AG04450 (cell line): ENCODE results near the gene SEMA6A. TPM values are rescaled to one million over a fixed set of nuclear protein-coding genes. Genes with fewer than 3 reads are reported as not detected.

ENCODE experiments used
- CTCF ChIA-PET: fragments of 300-600, 350-600 bp; formaldehyde crosslinking; extraction: SDS; loops from one replicate; lab custom pipeline; 2022; ENCODE audit warnings: antibody characterized with exemption, inconsistent platforms; lab: Charles Lee
- POLR2A ChIA-PET: fragments of 350-600 bp; formaldehyde crosslinking; extraction: SDS; loops from one replicate; lab custom pipeline; 2021; ENCODE audit warnings: antibody characterized with exemption, inconsistent platforms; lab: Yijun Ruan, JAX
- DNase-seq: peaks from one replicate; pipeline ENCODE4 v3.0.0-alpha.2; 2011; ENCODE audit warnings: low read depth, low spot score
- H3K27ac ChIP-seq: one replicate; pipeline ENCODE4 v1.5.1; 2012; ENCODE audit warnings: low read depth, low read length, control low read depth
- H3K27me3 ChIP-seq: one replicate; pipeline ENCODE4 v1.6.0; 2012; ENCODE audit warnings: low read length; ENCODE audit not compliant: control insufficient read depth, insufficient read depth
- H3K4me3 ChIP-seq: 2 replicates; pipeline ENCODE4 v1.5.1; 2011; ENCODE audit warnings: mild to moderate bottlenecking, low read depth, low read length, control low read depth
- H3K9me3 ChIP-seq: 2 replicates; pipeline ENCODE4 v1.5.1; 2012; ENCODE audit warnings: low read length; ENCODE audit not compliant: control insufficient read depth, insufficient read depth
- polyA plus RNA-seq: library from polyadenylated mRNA; depleted of rRNA; stranded (reverse); fragments of >200 nt; gene quantifications from 2 replicates; pipeline ENCODE4 v1.2.3, GENCODE V29; 2011
- TF ChIP-seq, protein P1 (sequence below): IDR thresholded peaks from 2 replicates; pipeline ENCODE4 v1.5.1; 2011; ENCODE audit warnings: low read depth, low read length, control low read depth, inconsistent platforms

SEMA6A gene
- polyA plus RNA-seq, 1 experiment: 0.17 TPM

DNA sequence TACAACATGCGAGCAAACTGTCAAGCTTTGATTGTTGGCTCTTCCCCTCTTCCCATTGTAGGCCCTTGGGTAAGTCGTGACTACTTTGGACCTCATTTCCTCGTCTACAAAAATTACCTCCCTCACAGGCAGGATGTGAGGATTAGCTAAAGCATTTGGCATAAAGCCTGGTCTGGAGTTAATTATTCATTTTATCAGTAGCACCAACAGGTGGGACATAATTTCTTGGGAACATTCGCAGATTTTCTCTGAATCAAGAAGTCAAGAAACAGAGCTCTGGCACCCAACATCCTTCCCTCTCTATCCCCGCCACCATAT, 39.9 kb upstream of the SEMA6A start:
- POLR2A ChIA-PET: no interaction called here
- H3K27ac ChIP-seq: no peak overlapping the region
- no peak overlapping the region for H3K4me3 ChIP-seq
- no peak for DNase-seq
- no peaks in the 10 kb centered on the region for H3K27me3 ChIP-seq
- H3K9me3 ChIP-seq: no peaks in the 10 kb centered on the region
- CTCF ChIA-PET: interaction anchor here (0.7 kb wide), 1 partner anchor 36 kb away, joined by 3 read pairs; no protein-coding TSS in a partner anchor
- TF ChIP-seq, protein P1, sequence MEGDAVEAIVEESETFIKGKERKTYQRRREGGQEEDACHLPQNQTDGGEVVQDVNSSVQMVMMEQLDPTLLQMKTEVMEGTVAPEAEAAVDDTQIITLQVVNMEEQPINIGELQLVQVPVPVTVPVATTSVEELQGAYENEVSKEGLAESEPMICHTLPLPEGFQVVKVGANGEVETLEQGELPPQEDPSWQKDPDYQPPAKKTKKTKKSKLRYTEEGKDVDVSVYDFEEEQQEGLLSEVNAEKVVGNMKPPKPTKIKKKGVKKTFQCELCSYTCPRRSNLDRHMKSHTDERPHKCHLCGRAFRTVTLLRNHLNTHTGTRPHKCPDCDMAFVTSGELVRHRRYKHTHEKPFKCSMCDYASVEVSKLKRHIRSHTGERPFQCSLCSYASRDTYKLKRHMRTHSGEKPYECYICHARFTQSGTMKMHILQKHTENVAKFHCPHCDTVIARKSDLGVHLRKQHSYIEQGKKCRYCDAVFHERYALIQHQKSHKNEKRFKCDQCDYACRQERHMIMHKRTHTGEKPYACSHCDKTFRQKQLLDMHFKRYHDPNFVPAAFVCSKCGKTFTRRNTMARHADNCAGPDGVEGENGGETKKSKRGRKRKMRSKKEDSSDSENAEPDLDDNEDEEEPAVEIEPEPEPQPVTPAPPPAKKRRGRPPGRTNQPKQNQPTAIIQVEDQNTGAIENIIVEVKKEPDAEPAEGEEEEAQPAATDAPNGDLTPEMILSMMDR: no peak

DNA sequence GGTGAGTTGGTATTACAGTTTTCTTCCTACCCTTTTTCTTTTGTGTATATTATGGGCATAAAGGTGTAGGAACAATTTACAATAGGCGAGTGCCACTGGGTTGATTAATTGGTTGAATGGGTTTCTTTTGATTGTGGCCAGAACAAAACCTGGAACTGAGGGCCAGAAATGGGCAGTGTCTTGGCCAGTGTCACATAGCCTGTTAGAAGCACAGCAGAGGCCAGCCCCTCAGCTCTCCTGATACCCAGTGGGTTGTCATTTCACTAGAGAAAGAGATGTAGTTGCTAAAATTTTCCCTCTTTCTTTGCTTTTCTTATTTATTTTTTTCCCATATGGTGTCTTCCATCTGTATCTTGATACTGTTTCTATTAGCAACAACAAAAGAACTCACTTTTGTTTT, 38.8 kb upstream of the SEMA6A start:
- ChIA-PET CTCF (no interaction called here), POLR2A (no interaction called here)
- TF ChIP-seq, protein P1: no peak
- Histone ChIP-seq H3K4me3 (no peak overlapping the region), H3K27ac (no peak overlapping the region), H3K9me3 (no peaks in the 10 kb centered on the region), H3K27me3 (no peaks in the 10 kb centered on the region)
- no peak for DNase-seq

DNA sequence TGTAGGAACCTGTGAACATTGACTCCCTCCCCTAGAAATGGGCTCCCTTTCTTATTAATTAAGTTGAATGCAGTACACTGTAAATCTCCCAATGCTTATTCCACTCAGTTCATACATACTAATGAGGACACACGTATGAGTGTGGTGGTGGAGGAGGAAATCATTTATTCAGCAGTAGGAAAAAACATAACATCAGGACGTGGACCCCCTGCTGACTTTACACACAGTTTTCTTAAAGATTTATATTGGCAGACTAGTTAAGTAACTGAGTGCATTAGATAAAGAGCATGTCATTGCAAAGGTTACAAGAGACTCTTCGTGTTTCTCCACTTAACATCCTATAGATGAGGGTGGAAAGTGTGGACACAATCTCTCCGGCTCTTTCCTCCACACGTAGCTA, 37.8 kb upstream of the SEMA6A start:
- CTCF ChIA-PET: no interaction called here
- Histone ChIP-seq H3K27ac (no peak overlapping the region), H3K4me3 (no peak overlapping the region), H3K27me3 (no peaks in the 10 kb centered on the region), H3K9me3 (no peaks in the 10 kb centered on the region)
- DNase-seq: no peak
- POLR2A ChIA-PET: no interaction called here
- TF ChIP-seq, protein P1: no peak

DNA sequence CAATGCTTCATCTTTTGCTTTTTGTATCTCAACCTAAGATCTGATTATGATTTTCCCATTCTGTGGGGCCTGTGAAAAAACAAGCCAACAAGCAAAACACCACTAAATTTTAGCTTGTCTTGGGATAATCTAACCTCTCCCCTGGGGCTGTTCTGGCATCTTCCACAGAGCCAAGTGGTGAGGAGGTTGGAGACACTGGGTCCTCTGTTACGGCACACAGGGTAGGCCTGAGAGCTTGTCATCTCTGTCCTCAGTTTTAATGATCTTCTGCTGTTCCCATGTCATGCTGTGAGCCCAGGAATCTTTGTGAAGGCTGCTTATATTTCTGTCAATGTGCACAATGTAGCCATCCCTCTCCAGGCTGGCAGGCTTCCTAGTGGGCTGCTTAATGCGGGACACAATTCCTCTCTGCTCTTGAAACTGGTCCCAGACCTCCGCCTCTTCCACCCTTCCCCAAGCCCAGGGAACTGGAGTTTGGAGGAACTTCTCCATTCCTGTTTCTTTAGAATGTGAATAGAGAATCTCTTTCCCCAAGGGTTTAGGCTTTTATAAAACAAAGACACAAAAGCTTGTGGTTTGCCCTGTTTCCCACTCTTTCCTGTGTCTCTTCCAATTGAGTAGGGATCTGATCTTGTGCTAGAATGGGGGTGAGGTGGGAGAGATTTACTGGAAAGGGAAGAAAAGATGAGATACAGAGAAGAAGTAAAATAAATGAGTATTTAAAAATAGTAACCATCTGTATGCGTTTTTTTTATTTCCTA, 30.9 kb upstream of the SEMA6A start:
- DNase-seq: no peak
- no peaks in the 10 kb centered on the region for H3K27me3 ChIP-seq
- H3K4me3 ChIP-seq: no peak overlapping the region
- no peak overlapping the region for H3K27ac ChIP-seq
- POLR2A ChIA-PET: no interaction called here
- CTCF ChIA-PET: no interaction called here
- TF ChIP-seq, protein P1: no peak
- H3K9me3 ChIP-seq: no peaks in the 10 kb centered on the region

DNA sequence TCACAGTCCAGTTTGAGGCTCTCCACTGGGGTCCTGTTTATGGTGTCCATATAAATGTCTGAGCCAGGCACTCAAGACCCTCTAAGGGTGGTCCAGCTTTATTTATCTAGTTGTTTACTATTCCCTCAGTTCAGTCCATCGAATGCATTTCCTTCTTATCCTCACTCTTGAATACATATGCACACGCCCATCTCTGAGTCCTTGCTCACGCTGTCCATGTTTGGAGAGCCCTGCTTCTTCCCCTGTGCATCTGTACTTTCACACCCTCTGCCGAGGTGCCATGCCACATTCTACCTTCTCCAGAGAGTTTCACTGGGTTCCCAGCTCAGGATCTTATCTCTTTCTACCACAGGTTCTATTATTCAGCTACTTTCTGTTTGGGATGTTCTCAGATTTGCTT, 30.2 kb upstream of the SEMA6A start:
- CTCF ChIA-PET: no interaction called here

More for the DNA sequence above, 30.2 kb upstream of the SEMA6A start:
- Histone ChIP-seq H3K9me3 (no peaks in the 10 kb centered on the region), H3K27ac (no peak overlapping the region), H3K27me3 (no peaks in the 10 kb centered on the region), H3K4me3 (no peak overlapping the region)
- TF ChIP-seq, protein P1: no peak
- POLR2A ChIA-PET: no interaction called here
- no peak for DNase-seq
